ENCODE results near the gene CRTAC1.

CRTAC1 gene

DNA sequence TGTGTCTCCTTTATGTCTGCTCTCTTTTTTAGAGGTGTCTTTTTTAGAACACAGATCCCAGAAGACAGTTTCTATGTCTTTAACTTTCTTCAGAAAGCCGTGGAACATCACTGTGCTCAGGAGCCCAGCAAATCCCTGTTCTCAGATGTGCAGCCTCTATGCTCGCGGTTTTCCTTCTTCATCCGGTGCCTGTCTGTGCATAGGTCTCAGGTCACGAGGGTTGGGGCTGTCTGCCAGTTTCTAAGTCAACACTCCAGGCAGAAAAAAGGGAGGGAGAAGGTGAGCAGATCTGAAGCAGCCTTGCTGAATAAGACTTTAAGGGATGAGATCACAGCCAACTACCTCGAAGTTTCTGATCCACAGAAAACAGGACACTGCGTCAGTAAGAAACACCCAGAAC, 68.5 kb downstream of the CRTAC1 start:
- intact Hi-C loops (cut with DNase I; ENCODE audit: low total_unique reads): no loop called here
- TF ChIP-seq, protein P1, sequence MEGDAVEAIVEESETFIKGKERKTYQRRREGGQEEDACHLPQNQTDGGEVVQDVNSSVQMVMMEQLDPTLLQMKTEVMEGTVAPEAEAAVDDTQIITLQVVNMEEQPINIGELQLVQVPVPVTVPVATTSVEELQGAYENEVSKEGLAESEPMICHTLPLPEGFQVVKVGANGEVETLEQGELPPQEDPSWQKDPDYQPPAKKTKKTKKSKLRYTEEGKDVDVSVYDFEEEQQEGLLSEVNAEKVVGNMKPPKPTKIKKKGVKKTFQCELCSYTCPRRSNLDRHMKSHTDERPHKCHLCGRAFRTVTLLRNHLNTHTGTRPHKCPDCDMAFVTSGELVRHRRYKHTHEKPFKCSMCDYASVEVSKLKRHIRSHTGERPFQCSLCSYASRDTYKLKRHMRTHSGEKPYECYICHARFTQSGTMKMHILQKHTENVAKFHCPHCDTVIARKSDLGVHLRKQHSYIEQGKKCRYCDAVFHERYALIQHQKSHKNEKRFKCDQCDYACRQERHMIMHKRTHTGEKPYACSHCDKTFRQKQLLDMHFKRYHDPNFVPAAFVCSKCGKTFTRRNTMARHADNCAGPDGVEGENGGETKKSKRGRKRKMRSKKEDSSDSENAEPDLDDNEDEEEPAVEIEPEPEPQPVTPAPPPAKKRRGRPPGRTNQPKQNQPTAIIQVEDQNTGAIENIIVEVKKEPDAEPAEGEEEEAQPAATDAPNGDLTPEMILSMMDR (IDR thresholded peaks at IDR 0.05): no peak
- Histone ChIP-seq H3K4me3 (no peak overlapping the region), H3K9me3 (no peaks in the 10 kb centered on the region), H3K27ac (no peak overlapping the region), H3K27me3 (peaks cover 0 to 19% of the 10 kb centered on the region in 2 donors), H3K36me3 (no peaks in the 10 kb centered on the region), H3K4me1 (no peaks in the 10 kb centered on the region)
- no peak for DNase-seq

DNA sequence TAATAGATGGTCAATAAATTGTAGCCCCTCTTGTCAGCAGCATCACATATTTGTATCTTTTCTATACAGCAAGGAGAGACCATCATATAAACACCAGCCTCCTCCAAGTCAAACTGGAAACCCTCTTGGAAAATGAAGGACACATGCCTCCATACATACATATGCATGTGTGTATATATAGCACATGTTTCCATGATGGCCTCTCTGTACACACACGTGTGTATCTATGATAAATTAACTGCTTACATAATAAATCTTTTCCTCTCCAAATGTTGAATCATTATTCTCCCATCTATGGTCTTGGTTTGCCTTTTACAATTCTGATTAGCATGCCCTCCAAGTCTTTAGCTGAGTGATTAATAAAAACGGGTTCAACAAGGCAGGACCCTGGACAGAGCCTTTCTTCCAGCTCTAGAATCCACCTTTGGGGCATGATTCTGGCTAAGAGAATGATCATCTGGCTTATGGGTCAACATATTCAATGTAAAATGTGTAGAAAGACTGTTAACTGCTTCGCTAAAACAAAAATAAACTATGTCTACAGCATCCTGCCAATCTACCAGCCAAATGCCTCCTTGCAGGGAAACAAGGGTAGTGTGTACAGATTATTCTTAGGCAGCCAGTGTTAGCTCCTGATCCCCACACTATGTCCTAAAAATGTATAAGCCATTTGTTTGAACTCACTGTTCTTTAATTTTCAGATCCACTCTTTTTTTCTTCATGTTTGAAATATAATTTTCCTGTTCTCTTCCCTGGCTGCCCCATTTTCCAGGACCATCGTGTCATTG, 70.0 kb downstream of the CRTAC1 start:
- Histone ChIP-seq H3K9me3 (no peaks in the 10 kb centered on the region), H3K27ac (no peak overlapping the region), H3K4me3 (no peak overlapping the region), H3K36me3 (no peaks in the 10 kb centered on the region), H3K27me3 (peaks cover 0 to 13% of the 10 kb centered on the region in 2 donors), H3K4me1 (no peaks in the 10 kb centered on the region)
- TF ChIP-seq, protein P1 (IDR thresholded peaks at IDR 0.05): no peak
- DNase-seq: no peak
- intact Hi-C loops (cut with DNase I; ENCODE audit: low total_unique reads): no loop called here

DNA sequence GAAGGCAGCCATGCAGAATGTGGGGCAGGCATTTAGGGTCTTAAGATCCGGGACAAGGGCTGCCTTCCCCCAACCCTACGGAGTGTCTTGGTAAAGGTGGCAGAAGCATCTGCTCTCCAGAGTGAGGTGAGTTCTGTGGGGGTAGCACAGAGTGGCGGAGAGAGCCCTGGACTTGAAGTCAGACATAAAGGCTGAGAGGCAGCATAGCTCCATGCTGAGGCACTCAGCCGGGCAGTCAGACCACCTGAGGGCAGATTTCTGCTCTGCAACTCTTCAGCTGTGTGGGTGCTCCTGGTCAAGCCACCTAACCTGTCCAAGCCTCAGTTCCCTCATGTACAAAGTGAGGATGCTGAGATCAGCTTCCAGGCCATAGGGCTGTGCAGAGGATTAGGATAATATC, 81.0 kb downstream of the CRTAC1 start:
- no peak overlapping the region for H3K27ac ChIP-seq
- H3K36me3 ChIP-seq: no peaks in the 10 kb centered on the region
- no peak overlapping the region for H3K4me3 ChIP-seq
- DNase-seq: no peak
- TF ChIP-seq, protein P1 (IDR thresholded peaks at IDR 0.05): no peak
- H3K27me3 ChIP-seq: no peaks in the 10 kb centered on the region
- intact Hi-C loops (cut with DNase I; ENCODE audit: low total_unique reads): no loop called here
- no peaks in the 10 kb centered on the region for H3K9me3 ChIP-seq
- no peaks in the 10 kb centered on the region for H3K4me1 ChIP-seq

DNA sequence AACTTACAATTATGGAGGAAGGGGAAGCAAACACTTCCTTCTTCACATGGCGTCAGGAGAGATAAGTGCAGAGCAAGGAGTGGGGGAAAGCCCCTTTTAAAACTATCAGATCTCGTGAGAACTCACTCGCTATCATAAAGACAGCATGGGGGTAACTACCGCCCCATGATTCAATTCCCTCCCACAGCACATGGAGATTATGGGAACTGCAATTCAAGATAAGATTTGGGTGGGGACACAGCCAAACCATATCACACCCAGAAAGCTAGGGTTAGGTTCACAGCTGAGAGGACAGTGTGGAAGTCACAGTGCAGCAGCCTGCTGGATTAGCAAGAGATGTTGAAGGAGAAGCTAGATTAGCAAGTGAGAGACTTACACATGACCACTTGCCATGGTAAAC, 81.6 kb downstream of the CRTAC1 start:
- Histone ChIP-seq H3K4me1 (no peaks in the 10 kb centered on the region), H3K27me3 (no peaks in the 10 kb centered on the region), H3K9me3 (peaks cover 0 to 3% (median 0%) of the 10 kb centered on the region in 3 donors), H3K4me3 (no peak overlapping the region), H3K36me3 (no peaks in the 10 kb centered on the region), H3K27ac (no peak overlapping the region)
- intact Hi-C loops (cut with DNase I; ENCODE audit: low total_unique reads): no loop called here
- no peak for DNase-seq
- TF ChIP-seq, protein P1 (IDR thresholded peaks at IDR 0.05): no peak

DNA sequence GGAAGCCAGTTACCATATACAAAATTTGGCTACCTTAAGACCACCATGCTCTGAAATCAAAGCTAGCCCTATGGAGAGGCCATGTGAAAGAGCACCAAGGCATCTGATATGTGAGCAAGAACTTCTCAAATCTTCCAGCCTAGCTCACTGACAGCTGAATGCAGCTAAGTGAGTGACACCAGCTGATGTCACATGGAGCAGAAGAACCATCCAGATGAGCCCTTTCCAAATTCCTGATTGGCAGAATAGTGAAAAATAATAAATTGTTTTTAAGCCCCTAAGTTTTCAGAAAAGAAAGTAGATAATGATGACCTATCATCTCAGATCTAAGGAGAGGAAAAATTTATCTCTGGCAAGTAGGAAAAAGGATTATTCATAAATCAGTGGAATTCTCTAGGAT, 85.6 kb downstream of the CRTAC1 start:
- no peak for DNase-seq
- Histone ChIP-seq H3K36me3 (no peaks in the 10 kb centered on the region), H3K27ac (no peak overlapping the region), H3K4me1 (no peaks in the 10 kb centered on the region), H3K9me3 (peaks cover 0 to 10% (median 0%) of the 10 kb centered on the region in 3 donors), H3K4me3 (no peak overlapping the region), H3K27me3 (peaks cover 0 to 8% of the 10 kb centered on the region in 2 donors)
- intact Hi-C loops (cut with DNase I; ENCODE audit: low total_unique reads): no loop called here
- TF ChIP-seq, protein P1 (IDR thresholded peaks at IDR 0.05): no peak

Data from tibial artery (tissue), 4 donors.